Activated T-cell treated with anti-CD3 and anti-CD28 coated beads for 48 hours (primary cell): ENCODE measurements around the gene CCDC85A.

Experiments
- DNase-seq: peaks from one replicate; pipeline ENCODE4 v3.0.0-alpha.2; 2020; ENCODE audit warnings: low read depth

The CCDC85A gene

GRCh38 chr2:56309626-56310170, 125.9 kb downstream of the CCDC85A start:
- no peak for DNase-seq

- DNase-seq, result no peak
Measured at GRCh38 chr2:56313500-56313921, 129.7 kb downstream of the CCDC85A start.

GRCh38 chr2:56314371-56314770, 130.6 kb downstream of the CCDC85A start:
- no peak for DNase-seq

- no peak for DNase-seq
Measured at GRCh38 chr2:56314796-56315195, 131.0 kb downstream of the CCDC85A start.

GRCh38 chr2:56315376-56315775, 131.6 kb downstream of the CCDC85A start:
- DNase-seq, result no peak

GRCh38 chr2:56316011-56316410, 132.2 kb downstream of the CCDC85A start:
- no peak for DNase-seq

DNA sequence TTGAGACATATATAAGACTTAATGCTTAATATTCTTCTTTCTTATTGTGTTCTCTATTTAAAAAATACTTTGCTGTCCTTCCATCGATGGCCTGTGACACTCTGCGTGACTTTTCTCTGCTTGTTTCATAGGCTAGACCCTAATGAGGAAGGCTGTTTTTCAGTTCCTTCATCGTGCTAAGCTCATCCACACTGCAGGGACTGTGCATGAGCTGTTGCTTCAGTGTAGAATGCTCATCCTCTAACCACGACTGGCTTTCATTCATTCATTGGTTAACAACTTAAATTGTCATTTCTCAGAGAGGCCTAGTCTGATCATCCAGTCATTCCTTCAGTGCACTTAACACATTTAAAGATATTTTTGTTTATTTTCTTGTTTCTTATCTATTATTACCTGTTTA, 134.4 kb downstream of the CCDC85A start:
- no peak for DNase-seq

DNA sequence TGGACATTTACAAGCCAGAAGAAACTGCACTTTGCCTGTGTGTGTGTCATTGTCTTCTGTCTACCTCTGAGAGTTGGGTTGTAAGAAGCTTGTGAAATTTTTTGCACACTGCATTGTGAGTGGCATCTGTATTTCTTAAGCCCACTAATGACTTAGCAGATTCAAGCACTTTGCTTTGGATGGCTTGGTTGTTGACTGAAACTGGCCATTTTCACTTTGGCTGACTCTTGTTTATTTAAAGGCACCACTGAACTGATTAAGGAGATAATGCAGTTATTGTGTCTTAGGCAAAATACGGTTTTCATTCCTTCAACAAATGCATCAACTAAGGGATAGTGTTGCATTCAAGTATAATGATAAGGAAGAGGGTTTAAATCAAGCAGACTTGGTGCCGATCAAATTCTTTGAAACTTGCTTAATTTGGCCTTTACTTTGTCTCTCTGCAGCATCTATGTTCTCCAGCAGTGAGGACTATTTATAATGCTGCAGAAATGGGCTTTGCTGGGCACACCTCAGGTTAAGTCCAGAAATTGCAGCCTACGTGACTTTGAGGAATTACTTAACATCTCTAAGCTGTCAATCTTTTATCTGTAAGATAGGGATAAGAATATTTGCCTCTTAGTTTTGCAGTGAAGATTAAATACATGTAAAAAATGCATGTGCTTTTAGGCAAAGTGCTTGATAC, 142.0 kb downstream of the CCDC85A start:
- DNase-seq, result no peak

DNA sequence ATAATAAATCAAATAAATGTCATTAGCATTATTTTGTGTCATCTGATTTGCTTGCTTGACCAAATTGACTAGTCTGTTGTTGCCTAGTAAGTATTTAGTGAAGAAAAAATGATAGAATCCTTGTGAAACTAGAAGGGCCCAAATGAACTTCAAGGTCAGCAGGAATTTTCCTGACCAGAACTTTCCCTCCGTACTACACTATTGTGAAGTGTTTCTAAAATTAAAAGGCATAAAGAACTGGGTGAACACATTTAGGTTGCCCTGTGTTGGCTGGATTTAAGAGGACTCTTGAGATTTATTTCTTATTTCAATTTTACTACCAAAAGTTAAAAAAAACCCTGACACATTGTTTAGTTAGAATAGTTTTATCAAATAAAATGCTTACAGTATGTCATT, 142.6 kb downstream of the CCDC85A start:
- DNase-seq, result no peak

DNA sequence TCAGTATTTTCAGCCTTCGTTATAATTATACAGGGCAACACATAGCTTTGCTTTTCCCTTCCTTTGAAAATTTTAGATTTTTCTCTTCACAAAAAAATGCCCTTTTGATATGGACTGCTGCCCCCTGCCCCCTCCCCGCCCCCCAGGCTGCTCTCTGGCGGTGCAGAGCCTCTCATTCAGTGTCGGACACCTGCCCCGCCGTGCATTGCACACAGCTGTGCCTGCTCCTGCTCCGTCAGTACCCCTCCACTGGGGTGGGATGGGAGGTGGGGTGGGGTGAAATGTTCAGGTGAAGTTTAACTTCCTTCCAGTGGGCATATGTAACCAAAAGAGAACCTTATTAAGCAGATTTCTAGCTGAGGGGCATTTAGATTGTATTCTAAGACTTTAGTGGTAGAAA, 148.0 kb downstream of the CCDC85A start:
- no peak for DNase-seq

DNA sequence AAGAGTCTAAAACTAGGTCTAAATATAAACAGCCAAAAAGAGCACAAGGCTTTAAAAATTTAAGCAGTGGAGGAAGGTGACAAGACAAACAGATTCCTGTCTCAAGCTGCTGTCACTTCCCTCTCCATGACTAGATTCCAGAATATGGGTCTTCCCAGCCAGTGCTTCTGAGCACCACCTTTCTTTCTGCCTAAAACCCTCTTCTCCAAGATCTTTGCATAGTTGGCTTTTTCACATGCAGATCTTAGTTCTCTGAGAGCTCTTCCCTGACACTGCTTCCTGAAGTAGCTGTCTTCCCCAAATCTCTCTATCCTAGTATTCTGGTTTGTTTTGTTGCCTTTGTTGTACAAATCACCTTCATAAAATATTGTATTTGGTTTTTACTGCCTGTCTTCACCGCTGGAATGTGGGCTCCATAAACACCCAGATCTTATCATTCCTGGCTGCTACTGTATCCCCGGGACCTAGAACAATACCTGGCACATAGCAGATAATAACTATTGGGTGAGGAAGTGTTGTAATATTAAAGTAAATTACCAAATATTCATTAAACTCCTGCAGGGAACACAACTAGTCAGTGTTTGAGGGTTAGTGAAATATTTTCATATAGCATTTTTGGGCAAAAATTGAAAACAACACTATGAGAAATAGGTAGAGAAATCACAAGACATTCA, 150.2 kb downstream of the CCDC85A start:
- no peak for DNase-seq

DNA sequence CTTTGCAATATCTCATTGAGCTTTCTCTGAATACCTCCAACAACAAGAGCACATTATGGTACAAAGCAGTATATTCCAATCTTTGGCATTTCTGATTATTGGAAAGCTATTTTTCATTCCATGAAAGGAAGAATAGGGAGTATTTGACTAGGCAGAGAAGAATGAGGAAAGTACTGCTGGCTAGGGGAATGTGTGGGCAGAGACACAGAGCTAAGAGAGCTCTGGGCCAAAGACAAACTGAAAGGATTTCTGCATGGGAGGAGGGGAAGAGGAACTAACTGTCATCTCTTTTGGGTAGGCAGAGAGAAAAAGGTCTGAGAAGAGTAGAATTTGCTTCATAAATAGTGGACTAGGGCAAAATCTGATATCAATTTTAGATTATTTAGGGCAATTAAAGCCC, 150.8 kb downstream of the CCDC85A start:
- no peak for DNase-seq

- DNase-seq, result no peak
Measured at GRCh38 chr2:56335101-56335500, 151.3 kb downstream of the CCDC85A start.

DNA sequence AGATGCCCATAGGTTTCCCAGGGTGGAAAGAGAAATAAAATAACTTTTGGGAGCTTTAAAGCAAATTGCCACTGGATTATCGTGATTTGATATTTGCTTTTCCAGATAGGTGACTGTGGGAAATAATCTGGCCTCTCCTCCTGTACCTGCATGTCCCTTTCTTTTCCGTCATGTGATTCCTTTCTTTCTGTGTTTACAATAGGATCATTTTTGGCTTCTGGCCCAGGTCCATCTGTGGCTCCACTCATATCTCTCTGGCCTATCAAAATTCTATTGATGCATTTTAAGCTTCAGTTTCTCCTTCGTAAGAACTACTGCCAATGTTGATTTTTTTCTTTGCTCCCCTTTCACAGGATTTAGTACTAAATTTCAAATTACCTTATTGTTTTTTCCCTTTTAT, 153.6 kb downstream of the CCDC85A start:
- no peak for DNase-seq

DNA sequence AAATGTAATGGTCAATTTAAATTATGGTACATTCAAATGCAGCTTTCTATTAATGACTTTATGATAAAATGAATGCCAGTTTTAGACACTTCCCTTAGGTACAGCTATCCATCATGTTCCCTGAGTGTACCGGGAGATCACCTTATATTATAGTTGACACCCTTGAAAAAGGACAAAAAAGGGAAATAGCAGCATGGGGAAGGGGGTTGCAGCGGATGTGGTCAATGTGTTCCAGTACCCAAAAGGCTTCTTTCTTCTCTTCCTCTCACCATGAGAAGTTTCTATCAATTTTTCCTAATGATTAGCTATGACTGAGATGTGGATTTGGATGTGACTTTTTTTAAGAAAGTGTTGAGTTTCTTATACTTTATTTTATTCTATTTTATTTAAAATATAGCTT, 154.4 kb downstream of the CCDC85A start:
- DNase-seq, result no peak

DNA sequence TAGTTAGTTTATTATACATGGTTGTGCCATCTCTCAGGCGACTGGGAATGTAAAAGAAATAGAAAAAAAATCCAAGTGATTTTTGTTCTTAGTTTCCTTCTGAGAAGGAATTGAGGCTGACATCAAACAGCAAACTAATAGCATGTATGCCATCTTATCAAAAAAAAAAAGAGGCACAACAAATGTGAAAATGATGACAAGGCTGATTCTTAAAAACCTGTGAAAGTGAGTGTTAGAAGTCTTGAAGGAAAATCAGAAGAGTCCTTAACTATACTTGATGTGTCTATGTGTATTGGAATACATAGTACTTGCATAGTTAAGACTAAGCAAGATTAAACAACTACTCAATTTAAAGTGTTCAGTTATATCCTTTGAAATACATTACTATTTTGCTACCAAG, 161.0 kb downstream of the CCDC85A start:
- DNase-seq, result no peak

GRCh38 chr2:56347881-56348280, 164.1 kb downstream of the CCDC85A start:
- DNase-seq, result no peak

DNA sequence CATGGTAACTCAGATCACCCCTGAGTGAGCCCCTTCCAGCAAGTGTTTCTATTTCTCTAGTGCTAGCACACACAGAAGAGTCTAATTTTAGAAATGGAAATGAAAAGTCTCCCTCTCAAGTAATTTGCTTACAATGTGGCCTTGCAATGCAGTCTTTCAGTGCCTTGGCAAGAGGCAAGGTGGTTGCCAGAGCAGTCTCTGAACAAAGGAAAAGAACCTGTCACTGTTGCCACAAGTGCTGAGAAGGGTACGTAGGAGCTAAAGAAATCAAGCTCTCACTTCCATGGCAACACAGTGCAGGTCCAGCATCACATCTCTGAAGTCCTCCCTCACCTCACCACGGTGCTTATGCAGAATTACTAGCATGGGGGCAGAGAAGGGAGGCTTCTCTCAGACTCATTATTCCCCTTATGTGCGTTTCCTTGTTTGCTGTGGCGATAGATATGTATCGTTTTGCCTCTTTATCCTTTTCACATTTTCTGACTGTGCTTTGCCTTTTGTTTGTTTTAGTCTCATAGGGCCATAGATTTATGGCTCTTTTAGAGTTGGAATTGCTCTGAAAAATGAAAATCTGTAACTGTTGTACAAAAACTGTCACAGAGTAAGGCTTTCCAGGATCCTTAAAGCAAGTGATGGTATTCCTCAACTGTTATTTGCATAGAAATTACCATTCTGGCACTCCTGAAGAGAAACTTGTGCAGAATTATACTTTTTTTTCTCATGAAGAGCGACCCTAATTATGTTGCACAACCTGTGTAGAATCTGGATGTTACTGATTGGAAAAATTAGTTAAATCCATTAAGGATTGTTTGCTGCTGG, 164.8 kb downstream of the CCDC85A start:
- no peak for DNase-seq

DNA sequence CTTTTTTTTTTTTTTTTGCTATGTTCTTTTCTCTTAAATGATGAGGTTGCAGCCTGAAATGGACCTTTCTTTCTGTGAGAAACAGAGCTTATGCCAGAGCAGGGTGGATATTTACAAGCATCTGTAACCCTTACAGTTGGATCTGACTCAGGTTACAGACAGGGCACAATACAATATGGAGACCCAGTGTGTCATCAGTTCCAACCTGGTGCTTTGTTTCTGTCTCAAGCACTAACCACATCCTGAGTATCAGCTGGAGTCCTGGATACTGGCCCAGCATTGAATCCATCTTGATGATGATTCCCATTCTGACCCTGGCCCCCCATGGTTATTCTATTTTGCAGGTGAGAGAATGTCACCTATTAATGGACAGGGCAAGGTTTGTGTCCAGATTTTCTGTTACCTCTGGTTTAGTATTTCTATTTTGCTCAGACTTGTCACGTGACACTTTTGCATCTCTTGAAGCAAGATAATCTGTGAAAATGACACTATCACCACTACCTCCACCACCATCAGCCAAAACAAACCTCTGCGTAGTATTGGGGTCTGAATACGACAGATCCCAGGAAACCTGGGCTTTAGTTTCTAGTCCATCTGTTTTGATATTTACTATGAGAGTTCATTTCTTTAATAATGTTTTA, 174.0 kb downstream of the CCDC85A start:
- no peak for DNase-seq

DNA sequence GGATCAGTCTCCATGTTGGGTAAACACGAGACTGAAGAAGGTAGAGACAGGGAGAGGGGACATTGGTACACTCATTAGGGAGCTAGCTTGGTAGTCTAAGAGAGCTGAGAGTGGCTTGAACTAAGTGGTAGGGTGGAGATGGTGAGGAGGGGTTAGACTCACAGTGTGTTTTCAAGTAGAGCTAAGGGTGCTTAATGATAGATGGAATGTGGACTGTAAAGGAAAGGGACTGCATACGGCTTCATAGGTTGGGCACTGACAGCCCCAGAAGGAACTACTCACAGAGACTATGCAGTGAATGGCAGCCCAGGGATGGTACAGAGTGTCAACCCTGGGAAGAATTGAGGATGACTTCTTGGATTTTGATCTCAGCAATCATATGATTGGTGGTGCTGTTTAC, 178.1 kb downstream of the CCDC85A start:
- no peak for DNase-seq

DNA sequence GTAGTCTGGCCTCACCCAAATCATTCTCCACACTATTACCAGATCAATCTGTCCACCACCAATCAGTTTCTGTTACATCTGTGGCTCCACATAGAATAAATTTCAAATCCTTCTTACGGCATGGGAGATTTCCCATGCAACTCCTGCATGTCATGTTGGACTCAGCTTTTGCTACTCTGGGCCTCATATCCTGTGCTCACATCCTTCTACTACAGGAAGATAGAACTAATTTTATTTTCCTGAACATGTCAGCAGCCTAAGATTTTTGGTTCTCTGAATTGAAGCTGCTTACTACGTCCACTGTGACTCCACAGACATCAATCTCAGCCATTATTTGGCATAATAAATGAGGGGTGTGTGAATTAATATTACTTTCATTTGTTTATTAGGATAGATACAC, 181.1 kb downstream of the CCDC85A start:
- DNase-seq, result no peak

DNA sequence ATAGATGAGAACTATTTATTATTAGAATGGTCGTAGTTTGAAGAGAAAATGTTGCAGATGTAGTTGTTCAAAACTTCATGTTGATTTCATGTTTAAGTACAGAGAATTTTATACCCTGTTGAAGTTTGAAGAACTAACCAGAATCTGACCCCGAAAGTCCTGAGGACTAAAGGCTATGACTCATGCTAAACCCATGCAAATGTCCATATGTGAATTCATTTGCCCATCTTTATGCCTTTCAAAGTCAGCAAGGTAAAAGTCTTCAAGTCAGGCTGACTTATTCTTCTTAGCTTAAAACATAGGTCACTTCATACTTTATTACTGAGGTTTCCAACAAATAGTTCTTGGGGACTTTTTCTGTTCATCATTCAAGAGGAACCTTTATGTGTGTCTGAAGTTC, 185.5 kb downstream of the CCDC85A start:
- no peak for DNase-seq
